ENCODE results near the gene TMEM52. TPM values are rescaled to one million over a fixed set of nuclear protein-coding genes. Genes with fewer than 3 reads are reported as not detected.

Gene TMEM52
- total RNA-seq, 1 experiment from 2014 or later = 4.1 TPM

DNA sequence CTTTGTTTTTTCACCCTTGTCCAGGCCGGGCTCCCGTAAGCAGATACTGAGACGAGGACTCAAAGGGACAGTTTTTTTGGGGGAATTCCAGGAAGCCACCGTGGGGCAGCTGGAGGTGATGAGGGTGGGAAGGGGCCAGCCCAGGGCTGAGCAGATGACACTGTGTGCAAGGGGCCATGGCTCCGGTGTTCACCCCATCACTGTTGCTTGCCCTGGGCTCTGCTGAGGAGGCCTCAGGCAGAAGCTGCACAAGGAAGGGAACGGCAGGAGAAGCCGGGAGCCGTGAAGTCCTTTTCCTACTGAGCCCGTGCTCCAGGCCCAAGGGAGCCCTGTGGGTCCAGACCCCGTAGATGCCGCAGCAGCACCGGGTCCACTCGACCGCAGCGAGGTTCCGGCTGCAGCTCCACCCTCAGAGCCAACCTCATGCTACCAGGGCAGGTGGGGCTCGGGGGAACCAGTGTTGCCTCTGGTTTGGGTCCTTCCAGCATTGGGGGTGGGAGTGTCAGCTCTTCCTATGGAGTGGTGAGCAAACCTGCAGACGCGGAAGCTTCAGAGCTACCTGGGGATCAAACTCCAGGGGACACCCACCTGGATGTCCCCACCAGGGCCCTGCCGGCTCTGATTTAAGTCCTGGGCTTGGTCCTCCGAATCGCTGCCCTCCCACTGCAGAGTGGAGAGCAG is 8.3 kb downstream of the TMEM52 start:
- Histone ChIP-seq H3K4me3 (ENCODE audit: low read depth, low read length, poor library complexity, severe bottlenecking) (no peak overlapping the region), H3K27me3 (replicated peaks; ENCODE audit: insufficient read depth, low read depth, low read length, poor library complexity) (no peaks in the 10 kb centered on the region), H3K9me3 (ENCODE audit: low read depth, low read length, poor library complexity, severe bottlenecking) (no peaks in the 10 kb centered on the region), H3K36me3 (ENCODE audit: insufficient read depth, low read length, poor library complexity, severe bottlenecking) (no peaks in the 10 kb centered on the region), H3K4me1 (ENCODE audit: insufficient read depth, low read length, poor library complexity, severe bottlenecking) (peaks cover 5% of the 10 kb centered on the region), H3K27ac (ENCODE audit: low read depth, low read length, poor library complexity, severe bottlenecking) (no peak overlapping the region)
- intact Hi-C loops (cut with micrococcal nuclease; ENCODE audit: unreplicated experiment) = no loop called here
- no TSS peak for BruUV-seq (replicated peaks)
- TF ChIP-seq EZH2 (IDR thresholded peaks at IDR 0.05; ENCODE audit: borderline replicate concordance, low read depth, low read length, poor library complexity, severe bottlenecking) = no peak
- TF ChIP-seq, protein P1, sequence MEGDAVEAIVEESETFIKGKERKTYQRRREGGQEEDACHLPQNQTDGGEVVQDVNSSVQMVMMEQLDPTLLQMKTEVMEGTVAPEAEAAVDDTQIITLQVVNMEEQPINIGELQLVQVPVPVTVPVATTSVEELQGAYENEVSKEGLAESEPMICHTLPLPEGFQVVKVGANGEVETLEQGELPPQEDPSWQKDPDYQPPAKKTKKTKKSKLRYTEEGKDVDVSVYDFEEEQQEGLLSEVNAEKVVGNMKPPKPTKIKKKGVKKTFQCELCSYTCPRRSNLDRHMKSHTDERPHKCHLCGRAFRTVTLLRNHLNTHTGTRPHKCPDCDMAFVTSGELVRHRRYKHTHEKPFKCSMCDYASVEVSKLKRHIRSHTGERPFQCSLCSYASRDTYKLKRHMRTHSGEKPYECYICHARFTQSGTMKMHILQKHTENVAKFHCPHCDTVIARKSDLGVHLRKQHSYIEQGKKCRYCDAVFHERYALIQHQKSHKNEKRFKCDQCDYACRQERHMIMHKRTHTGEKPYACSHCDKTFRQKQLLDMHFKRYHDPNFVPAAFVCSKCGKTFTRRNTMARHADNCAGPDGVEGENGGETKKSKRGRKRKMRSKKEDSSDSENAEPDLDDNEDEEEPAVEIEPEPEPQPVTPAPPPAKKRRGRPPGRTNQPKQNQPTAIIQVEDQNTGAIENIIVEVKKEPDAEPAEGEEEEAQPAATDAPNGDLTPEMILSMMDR (conservative IDR thresholded peaks at IDR 0.05; ENCODE audit: low read depth, low read length) = no peak
- no peak for DNase-seq (ENCODE audit: low spot score)
- CTCF ChIA-PET = no interaction called here
- POLR2A ChIA-PET (ENCODE audit: low non-redundant PET) = no interaction called here

- CTCF ChIA-PET = interaction anchor here (1.9 kb wide), 1 partner anchor 135 kb away, joined by 6 read pairs; no protein-coding TSS in a partner anchor
- no TSS peak for BruUV-seq (replicated peaks)
- Histone ChIP-seq H3K9me3 (ENCODE audit: low read depth, low read length, poor library complexity, severe bottlenecking) (no peaks in the 10 kb centered on the region), H3K4me3 (ENCODE audit: low read depth, low read length, poor library complexity, severe bottlenecking) (no peak overlapping the region), H3K36me3 (ENCODE audit: insufficient read depth, low read length, poor library complexity, severe bottlenecking) (no peaks in the 10 kb centered on the region), H3K27me3 (replicated peaks; ENCODE audit: insufficient read depth, low read depth, low read length, poor library complexity) (no peaks in the 10 kb centered on the region), H3K4me1 (ENCODE audit: insufficient read depth, low read length, poor library complexity, severe bottlenecking) (peaks cover 5% of the 10 kb centered on the region), H3K27ac (ENCODE audit: low read depth, low read length, poor library complexity, severe bottlenecking) (no peak overlapping the region)
- TF ChIP-seq EZH2 (IDR thresholded peaks at IDR 0.05; ENCODE audit: borderline replicate concordance, low read depth, low read length, poor library complexity, severe bottlenecking) = no peak
- TF ChIP-seq, protein P1 (conservative IDR thresholded peaks at IDR 0.05; ENCODE audit: low read depth, low read length) = no peak
- no peak for DNase-seq (ENCODE audit: low spot score)
- intact Hi-C loops (cut with micrococcal nuclease; ENCODE audit: unreplicated experiment) = no loop called here
- POLR2A ChIA-PET (ENCODE audit: low non-redundant PET) = no interaction called here
Observed at GRCh38 chr1:1910033-1910465, 9.0 kb downstream of the TMEM52 start.

GRCh38 chr1:1908506-1908791 is 10.6 kb downstream of the TMEM52 start:
- CTCF ChIA-PET = interaction anchor here (0.6 to 1.9 kb wide), 7 partner anchors 81 to 486 kb away, joined by 3 to 7 read pairs (median 4); no protein-coding TSS in a partner anchor
- TF ChIP-seq EZH2 (IDR thresholded peaks at IDR 0.05; ENCODE audit: borderline replicate concordance, low read depth, low read length, poor library complexity, severe bottlenecking) = no peak
- TF ChIP-seq, protein P1 (conservative IDR thresholded peaks at IDR 0.05; ENCODE audit: low read depth, low read length) = no peak
- DNase-seq (ENCODE audit: low spot score) = no peak
- BruUV-seq (replicated peaks) = no TSS peak
- Histone ChIP-seq H3K4me1 (ENCODE audit: insufficient read depth, low read length, poor library complexity, severe bottlenecking) (peaks cover 5% of the 10 kb centered on the region), H3K9me3 (ENCODE audit: low read depth, low read length, poor library complexity, severe bottlenecking) (no peaks in the 10 kb centered on the region), H3K4me3 (ENCODE audit: low read depth, low read length, poor library complexity, severe bottlenecking) (peak overlapping the region; percentile 81), H3K36me3 (ENCODE audit: insufficient read depth, low read length, poor library complexity, severe bottlenecking) (no peaks in the 10 kb centered on the region), H3K27me3 (replicated peaks; ENCODE audit: insufficient read depth, low read depth, low read length, poor library complexity) (no peaks in the 10 kb centered on the region), H3K27ac (ENCODE audit: low read depth, low read length, poor library complexity, severe bottlenecking) (peak overlapping the region; percentile 88)
- intact Hi-C loops (cut with micrococcal nuclease; ENCODE audit: unreplicated experiment) = loop anchor here (5.0 kb wide), 2 partner anchors 131 to 186 kb away; partner anchors contain the start of genes CDK11A and NADK
- POLR2A ChIA-PET (ENCODE audit: low non-redundant PET) = interaction anchor here (0.6 kb wide), 2 partner anchors 128 to 480 kb away, joined by 3 to 5 read pairs; no protein-coding TSS in a partner anchor

Data from A673 (cell line).